SW 1271 (cell line): Measurements from ENCODE around the gene ZNF362.
"Not testable (repeated sequence)": the region's sequence is repeated elsewhere in the genome, so short reads cannot be mapped to it uniquely, and the experiment has no call there.

ENCODE experiments used
- DNase-seq, 2 experiments: peaks; one replicate each; lab custom pipeline; 2025; lab: John Stamatoyannopoulos, UW

ZNF362 gene, protein sequence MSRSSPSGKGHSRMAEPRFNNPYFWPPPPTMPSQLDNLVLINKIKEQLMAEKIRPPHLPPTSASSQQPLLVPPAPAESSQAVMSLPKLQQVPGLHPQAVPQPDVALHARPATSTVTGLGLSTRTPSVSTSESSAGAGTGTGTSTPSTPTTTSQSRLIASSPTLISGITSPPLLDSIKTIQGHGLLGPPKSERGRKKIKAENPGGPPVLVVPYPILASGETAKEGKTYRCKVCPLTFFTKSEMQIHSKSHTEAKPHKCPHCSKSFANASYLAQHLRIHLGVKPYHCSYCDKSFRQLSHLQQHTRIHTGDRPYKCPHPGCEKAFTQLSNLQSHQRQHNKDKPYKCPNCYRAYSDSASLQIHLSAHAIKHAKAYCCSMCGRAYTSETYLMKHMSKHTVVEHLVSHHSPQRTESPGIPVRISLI

GRCh38 chr1:33256471-33257206 lies at the start of gene ZNF362:
TSS of gene ZNF362 (plus strand) at chr1:33256492. CDS start at chr1:33270575, 14,083 bp downstream.
- peak in 1 of 2 experiments; percentile 24 for DNase-seq

DNA sequence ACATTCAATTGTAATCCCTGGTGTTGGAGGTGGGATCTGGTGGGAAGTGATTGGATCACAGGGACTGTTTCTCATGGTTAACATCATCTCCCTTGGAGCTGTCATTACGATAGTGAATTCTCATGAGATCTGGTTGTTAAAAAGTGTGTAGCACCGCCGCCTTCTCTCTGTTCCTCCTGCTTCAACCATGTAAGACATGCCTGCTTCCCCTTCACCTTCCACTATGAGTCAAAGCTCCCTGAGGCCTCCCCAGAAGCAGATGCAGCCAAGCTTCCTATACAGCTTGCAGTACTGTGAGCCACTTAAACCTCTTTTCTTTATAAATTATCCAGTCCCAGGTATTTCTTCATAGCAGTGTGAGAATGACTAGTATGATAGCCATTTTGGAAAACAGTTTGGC lies 44.3 kb upstream of the ZNF362 start:
- DNase-seq, result no peak

- no peak for DNase-seq
Measured at GRCh38 chr1:33219886-33220661, 36.2 kb upstream of the ZNF362 start.

- DNase-seq, result no peak
Measured at GRCh38 chr1:33220676-33221384, 35.5 kb upstream of the ZNF362 start.

DNA sequence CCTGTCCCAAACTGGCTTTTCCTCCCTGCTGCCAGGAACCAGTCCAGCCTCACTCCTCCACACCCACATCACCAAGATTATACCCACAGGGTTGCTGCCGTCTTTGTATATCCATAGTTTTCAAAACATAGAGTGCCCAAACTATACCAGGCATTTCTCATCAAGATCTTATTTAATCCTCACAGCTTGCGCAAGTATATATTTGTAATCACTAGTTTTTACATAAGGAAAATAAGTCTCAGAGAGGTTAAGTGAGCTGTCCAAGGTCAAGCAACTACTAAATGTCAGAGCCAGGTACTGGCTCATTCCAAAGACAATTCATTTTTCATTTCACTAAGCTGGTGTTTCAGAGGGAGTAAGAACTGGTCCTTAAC lies 34.9 kb upstream of the ZNF362 start:
- DNase-seq, result no peak

- DNase-seq, result no peak
Measured at GRCh38 chr1:33222381-33222780, 33.9 kb upstream of the ZNF362 start.

DNA sequence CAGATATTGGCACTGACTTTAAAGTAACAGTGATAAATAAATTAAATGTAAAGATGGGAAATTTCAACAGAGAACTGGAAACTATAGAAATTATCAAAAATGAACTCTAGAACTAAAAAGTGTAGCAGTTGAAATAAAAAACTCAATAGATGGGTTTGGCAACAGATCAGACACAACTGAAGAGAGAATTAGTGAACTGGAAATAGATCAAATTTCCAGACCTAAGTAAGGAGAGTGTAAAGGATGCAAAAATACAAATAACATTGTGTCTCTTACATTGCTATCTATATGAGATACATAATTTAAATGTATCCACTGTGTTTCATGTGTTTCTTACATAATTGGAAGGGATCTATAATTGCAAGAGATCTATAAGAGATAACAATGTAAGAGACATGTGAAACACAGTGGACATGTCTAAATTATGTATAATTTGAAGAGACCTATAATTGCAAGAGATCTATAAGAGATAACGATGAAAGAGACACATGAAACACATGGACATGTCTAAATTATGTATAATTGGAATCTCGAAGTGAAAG lies 32.1 kb upstream of the ZNF362 start:
- no peak for DNase-seq

DNA sequence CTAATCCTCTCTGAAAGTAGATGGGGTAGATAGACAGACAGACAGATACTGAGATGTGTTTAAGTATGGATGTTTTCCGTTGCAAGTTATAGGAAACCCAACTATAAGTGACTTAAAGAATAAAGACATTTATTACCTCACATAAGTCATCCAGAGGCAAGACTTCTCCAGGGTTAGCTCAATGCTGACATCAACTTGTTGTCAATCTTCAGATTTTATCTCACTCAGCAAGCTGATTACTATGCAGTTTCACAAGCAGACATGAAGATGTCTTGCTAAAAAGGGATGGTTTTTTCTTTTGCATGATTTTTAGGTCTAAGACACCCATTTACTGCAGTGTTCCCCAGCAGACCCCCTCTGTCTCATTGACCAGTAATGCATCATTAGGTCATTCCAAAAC lies 30.7 kb upstream of the ZNF362 start:
- DNase-seq, result no peak

DNA sequence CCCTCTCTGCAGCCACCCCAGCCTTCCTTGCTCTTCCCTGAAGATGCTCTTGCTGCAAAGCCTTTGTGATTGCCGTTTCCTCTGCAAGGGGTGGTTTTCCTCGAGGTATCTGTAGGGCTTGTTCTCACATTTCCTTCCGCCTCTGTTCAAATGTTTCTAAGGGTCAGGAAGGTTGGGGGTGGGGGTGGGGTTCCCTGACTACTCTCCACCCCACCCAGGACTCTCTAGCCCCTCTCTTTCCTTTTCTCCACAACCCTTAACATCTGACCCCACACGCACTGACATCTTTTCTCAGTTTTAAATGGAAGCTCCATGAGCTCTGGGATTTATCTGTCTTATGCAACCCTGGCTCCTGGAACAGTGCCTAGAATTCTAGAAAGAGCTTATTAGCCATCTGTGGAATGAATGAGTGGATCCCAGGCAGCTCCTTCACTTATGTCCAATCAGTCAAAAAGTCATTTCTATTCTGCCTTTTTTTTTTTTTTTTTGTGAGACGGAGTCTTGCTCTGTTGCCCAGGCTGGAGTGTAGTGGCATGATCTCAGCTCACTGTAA lies 27.3 kb upstream of the ZNF362 start:
- DNase-seq, result no peak

- DNase-seq, result no peak
Measured at GRCh38 chr1:33231166-33231565, 25.1 kb upstream of the ZNF362 start.

GRCh38 chr1:33232716-33233115 lies 23.6 kb upstream of the ZNF362 start:
- no peak for DNase-seq

GRCh38 chr1:33234131-33234530 lies 22.2 kb upstream of the ZNF362 start:
- DNase-seq, result no peak

- DNase-seq, result no peak
Measured at GRCh38 chr1:33234588-33234990, 21.7 kb upstream of the ZNF362 start.

DNA sequence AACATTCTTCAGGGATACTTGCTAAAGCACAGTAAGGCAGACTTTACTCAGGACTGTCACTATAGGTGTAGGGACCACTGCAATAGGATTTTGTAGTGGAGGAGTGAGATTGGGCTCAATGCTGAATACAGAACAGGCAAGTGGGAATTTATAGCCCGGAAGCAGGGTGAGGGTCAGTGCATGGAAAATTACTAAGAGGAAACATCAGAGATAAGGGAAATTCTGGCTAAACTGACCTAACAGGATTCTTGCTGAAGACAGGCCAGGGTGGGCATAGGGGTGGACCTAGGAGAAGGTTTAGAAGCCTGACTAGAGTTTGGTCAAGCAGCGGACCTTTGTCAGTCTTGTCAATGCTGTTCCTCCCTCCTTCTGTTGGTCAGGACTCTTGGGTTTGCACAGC lies 20.8 kb upstream of the ZNF362 start:
- no peak for DNase-seq

- no peak for DNase-seq
Measured at GRCh38 chr1:33236498-33236897, 19.8 kb upstream of the ZNF362 start.

- peak in 1 of 2 experiments; percentile 3 for DNase-seq
Measured at GRCh38 chr1:33237579-33237978, 18.7 kb upstream of the ZNF362 start.

- DNase-seq, result not testable (repeated sequence)
Measured at GRCh38 chr1:33238194-33238724, 18.0 kb upstream of the ZNF362 start.

DNA sequence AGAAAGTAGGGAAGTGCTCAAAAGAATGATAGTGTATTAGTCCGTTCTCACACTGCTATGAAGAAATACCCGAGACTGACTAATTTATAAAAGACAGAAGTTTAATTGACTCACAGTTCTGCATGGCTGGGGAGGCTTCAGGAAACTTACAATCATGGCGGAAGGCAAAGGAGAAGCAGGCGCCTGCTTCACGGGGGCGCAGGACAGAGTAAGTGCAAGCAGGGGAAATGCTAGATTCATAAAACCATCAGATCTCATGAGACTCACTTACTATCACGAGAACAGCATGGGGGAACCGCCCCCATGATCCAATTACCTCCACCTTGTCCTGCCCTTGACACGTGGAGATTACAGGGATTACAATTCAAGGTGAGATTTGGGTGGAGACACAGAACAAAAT lies 16.9 kb upstream of the ZNF362 start:
- not testable (repeated sequence) for DNase-seq

DNA sequence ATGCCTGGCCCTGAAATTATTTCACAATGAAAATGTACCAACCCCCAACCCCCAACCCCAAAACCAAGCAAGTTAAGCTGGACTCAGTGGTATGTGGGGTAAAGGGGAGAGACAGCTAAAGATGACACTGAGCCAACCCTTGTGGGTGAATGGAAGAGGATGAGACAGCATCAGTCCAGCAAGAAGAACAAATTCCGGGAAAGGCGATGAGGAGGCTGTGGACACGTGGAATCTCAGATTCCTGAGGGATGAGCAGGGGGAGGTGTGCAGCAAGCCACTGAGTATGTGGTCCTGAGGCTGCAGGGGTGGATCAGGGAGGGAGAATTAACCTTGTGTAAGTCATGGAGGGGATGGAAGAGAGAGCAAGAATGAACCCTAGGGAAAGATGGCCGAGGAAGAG lies 14.4 kb upstream of the ZNF362 start:
- DNase-seq, result no peak

DNA sequence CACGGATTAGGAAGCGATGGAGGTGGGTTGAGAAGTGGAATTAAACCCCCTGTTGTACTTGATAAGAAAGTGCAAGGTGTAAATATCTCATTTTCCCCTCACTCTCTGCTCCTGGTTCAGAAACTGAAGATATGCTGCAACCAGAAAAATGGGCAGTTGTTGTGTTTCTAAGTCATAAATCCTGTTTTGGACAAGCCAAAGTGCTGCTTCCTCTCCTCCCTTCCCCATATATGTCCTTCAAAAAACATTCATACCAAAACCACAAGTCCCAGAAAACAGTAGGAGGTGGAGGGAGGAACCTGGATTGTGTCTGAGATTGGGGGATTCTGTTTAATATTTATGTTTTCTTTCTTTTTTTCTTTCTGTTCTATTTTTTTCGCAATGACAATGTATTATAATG lies 13.6 kb upstream of the ZNF362 start:
- no peak for DNase-seq
